Tibial nerve (tissue), 4 donors: ENCODE measurements around the gene INF2. TPM values are rescaled to one million over a fixed set of nuclear protein-coding genes. Genes with fewer than 3 reads are reported as not detected.
A peak's percentile ranks its signal among the peaks of the same experiment; 100 is the strongest.

Experiments used
- DNase-seq, 2 donors: peaks; one replicate each; pipeline ENCODE4 v3.0.0-alpha.2; 2019; ENCODE audit warnings: low spot score in 2 of 2
- H3K27ac ChIP-seq, 4 donors: fragments of 200-600 bp; sonication (generic) in 3 of 4; one replicate each; pipeline ENCODE4 v1.5.1; 2017 to 2019; ENCODE audit warnings: mild to moderate bottlenecking in 1 of 4
- H3K27me3 ChIP-seq, 2 donors: fragments of 200-600 bp; sonication (generic) in 1 of 2; one replicate each; pipeline versions ENCODE4 v1.5.1 to v1.6.0; 2017 to 2019
- H3K36me3 ChIP-seq, 3 donors: fragments of 200-600 bp; sonication (generic); one replicate each; pipeline ENCODE4 v1.5.1; 2018 to 2019
- H3K4me1 ChIP-seq, 4 donors: fragments of 200-600 bp; sonication (generic) in 3 of 4; one replicate each; pipeline ENCODE4 v1.5.1; 2017 to 2019
- H3K4me3 ChIP-seq, 4 donors: fragments of 200-600 bp; sonication (generic) in 3 of 4; one replicate each; pipeline ENCODE4 v1.5.1; 2017 to 2019; ENCODE audit warnings: mild to moderate bottlenecking in 1 of 4, moderate library complexity in 1 of 4
- H3K9me3 ChIP-seq, 4 donors: fragments of 200-600 bp; sonication (generic) in 3 of 4; one replicate each; pipeline ENCODE4 v1.5.1; 2017 to 2019
- EP300 ChIP-seq, 2 donors: sonication (generic); formaldehyde crosslinking; IDR thresholded peaks; one replicate each; pipeline ENCODE4 v1.6.1; 2017; ENCODE audit warnings: antibody characterized with exemption in 2 of 2, mild to moderate bottlenecking in 1 of 2
- POLR2A ChIP-seq, 2 donors: fragments of 450-650 bp; IDR thresholded peaks; one replicate each; pipeline ENCODE4 v1.6.1; 2017; ENCODE audit warnings: antibody characterized with exemption in 2 of 2, mild to moderate bottlenecking in 2 of 2, moderate library complexity in 2 of 2
- WGBS, 2 donors: methylation state at CpG; one replicate each; pipeline ENCODE4 v1.1.5; 2018; 5-methylcytosine and 5-hydroxymethylcytosine counted together
- total RNA-seq, 4 donors: library from RNA; depleted of rRNA; stranded (reverse); fragments of >200 nt; gene quantifications; one replicate each; pipeline ENCODE4 v1.1.0, GENCODE V29; 2016
- TF ChIP-seq, protein P1 (sequence below), 5 experiments: fragments of 200-600 bp in 3 of 5; fragments of 450-650 bp in 2 of 5; sonication (generic) in 3 of 5; IDR thresholded peaks; one replicate each; pipeline ENCODE4 v1.5.1; 2016 to 2019; ENCODE audit warnings: antibody characterized with exemption in 5 of 5, mild to moderate bottlenecking in 3 of 5, moderate library complexity in 2 of 5

The INF2 gene
- total RNA-seq, 4 donors from 2014 or later = 217 to 256 (median 239) TPM

DNA sequence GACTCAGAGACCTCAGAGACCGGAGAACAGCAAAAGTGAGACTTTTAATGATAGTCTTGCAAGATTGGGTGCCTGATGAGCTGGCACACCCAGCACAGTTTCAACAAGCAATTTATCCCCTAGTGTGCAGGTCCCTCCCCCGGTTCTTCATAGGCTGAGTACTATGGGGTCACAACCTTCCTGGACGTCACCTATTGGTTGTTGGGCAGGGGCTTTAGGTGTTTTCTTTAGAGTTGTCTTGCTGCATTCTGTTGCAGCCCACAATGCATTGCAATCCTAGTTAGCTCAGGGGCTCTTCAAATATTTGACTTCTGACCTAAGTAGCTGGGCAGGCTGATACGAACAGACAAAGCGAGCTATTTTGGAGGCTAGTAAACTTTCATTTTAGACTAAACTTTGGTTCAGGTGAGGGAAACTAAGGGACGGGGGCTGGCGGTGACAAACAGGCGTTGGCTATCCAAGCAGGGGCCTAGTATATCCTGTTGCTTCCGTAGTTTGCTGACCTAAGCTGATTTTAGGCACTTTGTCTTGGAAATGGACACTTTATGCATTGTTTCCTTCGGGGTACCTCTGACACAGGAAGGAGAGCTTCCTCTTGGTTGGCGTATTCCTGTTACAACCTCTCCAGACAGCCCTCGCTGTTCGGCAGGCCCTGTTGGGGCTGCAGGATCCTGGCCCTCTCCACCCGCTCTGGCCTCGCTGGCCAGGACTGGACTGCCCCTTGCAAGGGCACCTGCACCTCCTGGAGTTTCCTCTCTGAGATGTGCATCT is 77.6 kb downstream of the INF2 start:
- Histone ChIP-seq H3K4me1 (peaks cover 0 to 18% (median 7%) of the 10 kb centered on the region in 4 donors), H3K9me3 (peaks cover 0 to 6% (median 0%) of the 10 kb centered on the region in 4 donors), H3K36me3 (peaks cover 0 to 31% (median 0%) of the 10 kb centered on the region in 3 donors), H3K27me3 (no peaks in the 10 kb centered on the region), H3K27ac (no peak overlapping the region), H3K4me3 (no peak overlapping the region)
- no peak for DNase-seq
- 84 to 86% methylated on average over 15 of the region's 15 CpGs for WGBS, 2 donors
- no peak for TF ChIP-seq EP300 (IDR thresholded peaks at IDR 0.05)
- TF ChIP-seq, protein P1, sequence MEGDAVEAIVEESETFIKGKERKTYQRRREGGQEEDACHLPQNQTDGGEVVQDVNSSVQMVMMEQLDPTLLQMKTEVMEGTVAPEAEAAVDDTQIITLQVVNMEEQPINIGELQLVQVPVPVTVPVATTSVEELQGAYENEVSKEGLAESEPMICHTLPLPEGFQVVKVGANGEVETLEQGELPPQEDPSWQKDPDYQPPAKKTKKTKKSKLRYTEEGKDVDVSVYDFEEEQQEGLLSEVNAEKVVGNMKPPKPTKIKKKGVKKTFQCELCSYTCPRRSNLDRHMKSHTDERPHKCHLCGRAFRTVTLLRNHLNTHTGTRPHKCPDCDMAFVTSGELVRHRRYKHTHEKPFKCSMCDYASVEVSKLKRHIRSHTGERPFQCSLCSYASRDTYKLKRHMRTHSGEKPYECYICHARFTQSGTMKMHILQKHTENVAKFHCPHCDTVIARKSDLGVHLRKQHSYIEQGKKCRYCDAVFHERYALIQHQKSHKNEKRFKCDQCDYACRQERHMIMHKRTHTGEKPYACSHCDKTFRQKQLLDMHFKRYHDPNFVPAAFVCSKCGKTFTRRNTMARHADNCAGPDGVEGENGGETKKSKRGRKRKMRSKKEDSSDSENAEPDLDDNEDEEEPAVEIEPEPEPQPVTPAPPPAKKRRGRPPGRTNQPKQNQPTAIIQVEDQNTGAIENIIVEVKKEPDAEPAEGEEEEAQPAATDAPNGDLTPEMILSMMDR (IDR thresholded peaks at IDR 0.05) = no peak
- no peak for TF ChIP-seq POLR2A (IDR thresholded peaks at IDR 0.05)

DNA sequence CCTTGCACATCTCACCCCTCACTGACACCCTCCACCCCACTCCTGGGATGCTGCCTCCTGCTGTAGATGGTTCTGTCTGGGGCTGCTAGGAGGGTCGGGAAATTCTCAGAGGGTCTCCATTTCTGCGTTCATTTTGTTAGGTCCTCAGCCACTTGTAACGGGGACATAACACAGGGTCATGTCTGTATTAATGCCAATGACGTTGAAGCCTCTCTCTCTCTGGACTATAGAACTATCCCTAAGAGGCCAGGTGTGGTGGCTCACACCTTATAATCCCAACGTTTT is 78.2 kb downstream of the INF2 start:
- TF ChIP-seq, protein P1 (IDR thresholded peaks at IDR 0.05) = no peak
- TF ChIP-seq EP300 (IDR thresholded peaks at IDR 0.05) (no peak), POLR2A (IDR thresholded peaks at IDR 0.05) (no peak)
- no peaks in the 10 kb centered on the region for H3K27me3 ChIP-seq
- H3K4me3 ChIP-seq = no peak overlapping the region
- DNase-seq = no peak
- peaks cover 0 to 6% (median 0%) of the 10 kb centered on the region in 4 donors for H3K9me3 ChIP-seq
- 80 to 82% methylated on average over 5 of the region's 5 CpGs for WGBS, 2 donors
- no peak overlapping the region for H3K27ac ChIP-seq
- peaks cover 0 to 31% (median 0%) of the 10 kb centered on the region in 3 donors for H3K36me3 ChIP-seq
- H3K4me1 ChIP-seq = peaks cover 0 to 18% (median 7%) of the 10 kb centered on the region in 4 donors

DNA sequence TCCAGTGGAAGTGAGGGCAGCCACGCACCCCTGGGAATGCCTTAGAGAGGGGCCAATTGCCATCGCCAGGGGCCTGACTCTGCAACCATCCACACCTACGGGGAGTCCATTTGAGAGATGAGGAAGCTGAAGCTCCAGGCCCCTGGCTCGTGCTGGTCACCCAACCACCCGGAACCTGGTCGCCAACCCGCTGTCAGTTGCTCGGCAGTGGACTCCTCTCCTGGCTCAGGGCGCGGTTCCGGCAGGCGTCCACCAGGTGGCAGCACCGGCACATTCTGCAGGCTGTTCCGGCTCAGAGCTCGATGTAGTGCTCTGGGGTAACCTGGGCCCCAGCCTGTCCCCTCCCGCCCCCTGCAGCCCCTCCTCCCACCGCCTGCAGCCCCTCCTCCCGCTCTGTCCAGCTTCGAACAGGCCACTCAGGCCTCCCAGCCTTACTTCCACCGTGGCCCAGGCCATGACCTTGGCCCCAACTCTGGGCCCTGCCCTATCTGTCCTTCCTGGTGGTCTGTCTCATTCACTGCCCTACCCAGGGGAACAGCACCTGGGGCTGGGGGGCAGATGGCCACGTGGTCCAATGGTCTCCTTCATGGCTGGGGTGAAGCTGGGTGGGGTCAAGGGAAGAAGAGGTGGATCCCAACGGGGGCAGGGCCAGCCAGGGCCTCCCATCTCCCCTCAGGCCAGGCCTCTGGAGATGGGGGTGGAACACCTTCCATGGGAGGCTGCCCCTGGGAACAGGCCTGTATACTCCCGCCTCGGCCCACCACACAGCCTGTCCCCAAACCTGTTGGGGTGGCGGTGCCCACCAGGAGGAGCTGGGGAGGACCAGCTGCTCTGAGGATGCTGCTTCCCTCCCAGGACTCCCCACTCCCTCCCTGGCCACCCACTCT is 79.3 kb downstream of the INF2 start:
- Histone ChIP-seq H3K36me3 (peaks cover 0 to 42% (median 0%) of the 10 kb centered on the region in 3 donors), H3K27me3 (no peaks in the 10 kb centered on the region), H3K9me3 (peaks cover 0 to 6% (median 0%) of the 10 kb centered on the region in 4 donors), H3K27ac (peak overlapping the region in 3 of 4 donors; percentile 37 to 62 (median 50)), H3K4me1 (peaks cover 0 to 18% (median 7%) of the 10 kb centered on the region in 4 donors), H3K4me3 (no peak overlapping the region)
- TF ChIP-seq, protein P1 (IDR thresholded peaks at IDR 0.05) = peak; percentile 90 to 97 (median 92)
- TF ChIP-seq POLR2A (IDR thresholded peaks at IDR 0.05) (no peak), EP300 (IDR thresholded peaks at IDR 0.05) (peak in 1 of 2 donors; percentile 4)
- 24 to 25% methylated on average over 10 to 15 of the region's 25 CpGs for WGBS, 2 donors
- DNase-seq = peak; percentile 91 to 96

DNA sequence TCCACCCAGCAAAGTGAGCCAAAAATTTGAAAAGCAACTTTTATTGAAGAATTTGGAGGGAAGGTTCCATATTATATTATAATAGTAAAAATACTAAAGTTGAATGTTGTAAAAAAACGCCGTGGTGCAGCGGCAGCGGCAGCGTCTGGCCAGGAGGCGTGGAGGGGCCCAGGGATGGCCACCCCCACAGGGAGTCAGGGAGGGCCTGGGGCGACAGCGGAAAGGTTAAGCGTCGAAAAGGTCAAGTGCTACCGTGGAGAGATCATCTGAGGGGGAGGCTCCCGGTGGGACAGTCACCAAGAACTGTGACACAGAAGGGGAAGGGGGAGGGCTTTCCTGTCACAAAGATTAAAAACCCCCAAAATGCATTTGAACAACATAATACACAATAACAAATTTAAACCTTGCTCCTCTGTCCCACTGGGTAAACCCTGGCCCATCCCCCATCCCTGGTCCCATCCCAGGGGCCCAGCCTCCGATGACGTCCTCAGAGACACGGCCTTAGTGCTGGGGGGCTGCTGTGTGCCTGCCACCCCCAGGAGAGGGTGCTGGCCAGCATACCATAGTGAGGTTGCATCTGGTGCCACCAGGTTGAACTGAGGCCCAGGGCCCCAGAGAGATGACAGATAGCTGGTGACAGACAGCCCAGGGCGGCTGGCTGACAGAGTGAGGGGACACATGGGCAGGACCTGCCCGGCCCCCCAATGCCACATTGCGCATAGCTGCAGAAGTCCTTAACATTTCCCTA is 80.1 kb downstream of the INF2 start:
- peaks cover 0 to 6% (median 0%) of the 10 kb centered on the region in 4 donors for H3K9me3 ChIP-seq
- DNase-seq = no peak
- peak overlapping the region in 2 of 4 donors; percentile 37 to 62 for H3K27ac ChIP-seq
- peaks cover 0 to 50% (median 0%) of the 10 kb centered on the region in 3 donors for H3K36me3 ChIP-seq
- no peaks in the 10 kb centered on the region for H3K27me3 ChIP-seq
- TF ChIP-seq POLR2A (IDR thresholded peaks at IDR 0.05) = no peak
- TF ChIP-seq EP300 (IDR thresholded peaks at IDR 0.05) = no peak
- TF ChIP-seq, protein P1 (IDR thresholded peaks at IDR 0.05) = no peak
- H3K4me3 ChIP-seq = no peak overlapping the region
- peaks cover 0 to 18% (median 7%) of the 10 kb centered on the region in 4 donors for H3K4me1 ChIP-seq
- WGBS, 2 donors = 64 to 65% methylated on average over 18 of the region's 18 CpGs
